CD4-positive, alpha-beta T cell treated with Interleukin-6 at 100 ng/mL for 8 hours (primary cell): ENCODE results near the gene KIF16B.
"Not testable (repeated sequence)": the region's sequence is repeated elsewhere in the genome, so short reads cannot be mapped to it uniquely, and the experiment has no call there.

Experiments
- DNase-seq: peaks from one replicate; pipeline ENCODE4 v3.0.0-alpha.2; 2020; ENCODE audit warnings: mixed read lengths, low spot score

Gene KIF16B

DNA sequence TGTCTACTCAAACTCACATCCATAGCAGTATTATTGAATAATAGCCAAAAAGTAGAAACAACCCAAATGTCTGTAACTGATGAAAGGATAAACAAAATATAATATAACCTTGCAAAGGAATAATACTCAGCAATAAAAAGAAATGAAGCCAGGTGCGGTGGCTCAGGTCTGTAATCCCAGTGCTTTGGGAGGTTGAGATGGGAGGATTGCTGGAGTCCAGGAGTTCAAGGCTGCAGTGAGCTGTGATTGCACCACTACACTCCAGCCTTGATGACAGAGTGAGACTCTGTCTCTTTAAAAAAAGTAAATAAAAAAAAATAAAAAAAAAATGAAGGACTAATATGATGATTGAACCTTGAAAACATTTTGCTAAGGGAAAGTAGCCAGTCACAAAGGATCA, 22.1 kb upstream of the KIF16B start:
- DNase-seq = no peak

DNA sequence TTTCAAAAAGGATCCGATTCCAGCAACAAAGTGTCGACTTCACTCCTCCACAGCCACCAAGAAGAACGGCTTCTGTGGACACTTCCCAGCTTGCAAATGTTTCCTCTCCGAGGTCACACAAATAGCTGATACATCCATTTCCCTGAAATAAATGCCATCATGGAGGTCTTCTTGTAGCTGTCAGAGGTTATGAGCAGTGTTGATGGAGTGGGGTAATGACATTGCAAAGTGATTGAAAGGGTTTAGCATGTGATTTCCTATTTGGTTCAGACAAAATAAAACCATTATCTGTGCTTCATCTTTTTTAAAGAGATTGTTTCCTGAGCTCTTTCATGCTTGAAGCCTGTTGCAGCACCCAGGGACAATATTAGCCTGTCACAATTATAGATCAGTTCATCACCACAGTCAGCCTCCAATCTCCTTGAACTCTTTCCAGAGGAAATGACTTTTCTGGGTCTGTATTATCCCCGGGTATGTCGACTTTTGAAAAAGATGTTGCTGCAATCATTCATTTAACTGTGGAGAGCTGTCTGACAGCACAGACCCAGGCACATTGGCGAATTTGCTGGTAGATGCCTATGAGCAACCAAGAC, 16.9 kb upstream of the KIF16B start:
- DNase-seq = no peak

DNA sequence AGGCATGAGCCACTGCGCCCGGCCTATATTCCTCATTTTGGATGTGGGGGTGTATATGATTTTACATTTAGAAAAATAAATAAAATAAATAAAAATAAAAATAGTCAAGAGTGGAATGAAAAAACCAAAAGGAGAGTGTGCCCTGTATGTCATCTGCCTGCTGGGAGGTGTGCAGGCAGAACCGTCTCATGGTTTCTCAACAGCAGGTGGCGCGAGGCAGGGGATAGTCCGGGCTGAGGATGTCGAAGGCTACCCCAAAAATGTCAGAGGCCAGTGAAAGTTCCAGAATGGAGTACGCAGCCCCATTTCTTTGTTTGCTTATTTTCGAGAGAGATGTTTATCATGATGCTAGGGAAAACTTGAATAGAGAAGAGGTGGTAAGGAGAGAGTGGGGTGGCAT, 16.4 kb upstream of the KIF16B start:
- DNase-seq = no peak

DNA sequence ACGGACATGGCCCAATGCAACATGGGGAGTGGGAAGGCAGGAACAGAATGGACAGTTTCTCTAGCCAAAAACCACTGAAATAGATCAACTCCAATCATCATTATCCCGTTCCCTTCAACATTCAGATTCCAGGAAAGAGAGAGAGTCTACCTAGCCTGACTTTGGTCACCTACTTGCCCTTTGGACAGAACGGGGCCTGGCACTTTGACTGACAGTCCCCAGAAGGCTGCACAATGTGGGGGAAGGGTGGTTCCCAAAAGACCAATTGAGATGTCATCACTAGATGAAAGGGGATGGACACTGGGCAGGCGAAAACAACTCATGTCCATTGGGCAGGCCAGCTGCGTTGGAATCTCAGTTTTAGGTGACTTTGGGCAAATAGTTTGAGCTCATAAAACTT, 15.0 kb upstream of the KIF16B start:
- DNase-seq = no peak

DNA sequence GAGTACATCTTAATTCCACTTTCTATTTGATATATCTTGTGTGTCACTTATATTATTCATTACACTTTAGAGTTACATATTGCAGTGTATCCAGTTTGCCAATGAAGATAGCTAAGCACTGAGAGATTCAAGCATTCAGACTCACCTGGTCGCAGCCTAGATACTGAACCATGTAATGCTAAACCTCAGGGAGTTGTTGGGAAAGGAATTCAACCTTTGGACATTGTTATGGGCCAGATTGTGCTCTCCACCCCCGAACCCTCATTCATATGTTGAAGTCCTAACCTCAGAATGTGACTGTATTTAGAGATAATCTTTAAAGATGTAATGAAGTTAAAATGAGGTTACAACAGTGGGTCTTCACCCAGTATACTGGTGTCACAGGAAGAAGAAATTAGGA, 13.8 kb upstream of the KIF16B start:
- DNase-seq = no peak

DNA sequence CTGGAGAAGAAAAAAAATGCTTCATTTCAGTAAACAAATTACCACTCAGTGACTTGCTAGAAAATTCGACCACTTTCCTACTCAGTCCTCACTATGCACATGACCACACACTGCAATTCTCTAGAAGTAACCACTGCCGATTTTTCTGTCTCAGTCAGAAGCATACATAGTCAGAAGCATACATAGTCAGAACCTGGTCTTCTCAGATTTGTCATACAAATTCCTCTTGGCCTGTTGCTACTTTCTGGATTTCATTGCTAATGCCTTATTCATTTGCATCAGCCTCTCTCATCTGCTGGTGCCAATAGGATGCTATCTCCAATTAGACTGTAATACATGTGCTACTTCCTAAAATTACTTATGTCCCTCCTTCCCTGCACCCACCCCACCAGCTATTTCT, 10.2 kb upstream of the KIF16B start:
- no peak for DNase-seq

DNA sequence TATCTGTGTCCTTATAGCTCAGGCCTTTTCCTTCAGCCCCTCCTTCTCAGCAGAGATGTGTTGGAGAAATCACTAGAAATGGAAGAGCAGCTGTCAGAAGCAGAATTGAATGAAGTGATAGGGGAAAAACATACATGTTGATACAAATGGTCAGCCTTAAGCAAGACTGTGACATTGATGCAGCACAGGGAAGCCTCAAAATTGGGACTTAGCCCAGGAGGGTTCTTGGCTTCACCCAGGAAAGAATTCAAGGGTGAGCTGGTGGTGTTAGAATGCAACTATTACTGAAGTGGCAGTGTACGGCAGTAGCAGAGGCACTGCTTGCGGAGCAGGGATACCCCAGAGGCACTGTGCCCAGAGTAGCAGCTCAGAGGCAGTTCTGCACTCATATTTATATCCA, 8.0 kb upstream of the KIF16B start:
- no peak for DNase-seq

DNA sequence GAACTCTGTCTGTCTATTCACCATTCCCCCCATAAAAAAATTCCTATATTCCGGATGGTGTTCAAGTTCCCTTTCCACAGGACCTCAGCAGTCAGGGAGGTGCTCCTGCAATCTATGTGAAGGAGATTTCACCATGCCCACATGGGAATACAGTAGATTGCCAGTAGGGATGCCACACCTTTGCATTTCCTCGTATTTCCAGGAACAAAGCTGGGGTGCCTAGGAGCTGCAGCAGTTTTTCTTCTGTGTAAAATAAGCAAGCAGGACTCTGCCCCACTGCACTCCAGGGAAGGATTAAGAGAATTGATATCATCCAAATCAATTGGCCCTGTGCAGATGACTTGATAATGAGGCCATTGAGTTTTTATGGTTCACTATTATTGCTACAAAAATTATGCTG, 7.4 kb upstream of the KIF16B start:
- DNase-seq = no peak

DNA sequence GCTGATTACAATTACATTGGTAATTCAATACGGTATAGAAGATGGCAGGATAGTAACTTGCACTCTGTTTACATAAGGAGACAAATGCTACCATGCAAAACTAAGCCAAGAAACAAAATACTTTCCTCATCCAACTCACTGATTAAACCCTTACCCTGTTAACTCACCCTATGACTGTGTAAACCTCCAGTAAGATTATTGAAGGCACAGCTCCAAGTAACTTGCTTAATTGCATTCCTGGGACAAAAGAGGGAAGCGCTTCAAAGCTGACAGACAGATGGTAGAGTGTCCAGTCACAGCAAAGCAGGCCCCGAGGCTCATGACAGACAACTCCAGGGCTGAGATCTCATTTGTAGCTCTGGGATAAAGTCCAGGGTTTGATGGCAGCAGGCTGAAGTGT, 6.9 kb upstream of the KIF16B start:
- no peak for DNase-seq

DNA sequence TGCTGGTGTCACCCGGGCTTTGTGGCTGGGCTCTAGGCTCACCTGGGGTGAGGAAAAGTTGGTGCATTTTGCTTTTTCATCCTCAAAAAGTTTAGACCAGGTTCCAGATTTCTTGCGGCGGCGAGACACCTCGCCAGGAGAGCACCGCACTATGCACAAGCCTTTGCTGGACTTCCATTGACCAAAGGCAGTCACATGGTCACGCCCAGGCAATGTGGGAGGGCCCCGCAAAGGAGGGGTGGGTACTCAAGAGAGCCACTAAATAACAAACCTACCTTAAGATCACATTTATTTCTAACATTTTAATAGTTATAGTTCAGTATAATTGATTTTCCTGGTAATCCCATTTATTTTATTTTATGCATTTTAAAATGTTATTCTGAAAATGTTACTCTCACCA, 3.0 kb upstream of the KIF16B start:
- no peak for DNase-seq

DNA sequence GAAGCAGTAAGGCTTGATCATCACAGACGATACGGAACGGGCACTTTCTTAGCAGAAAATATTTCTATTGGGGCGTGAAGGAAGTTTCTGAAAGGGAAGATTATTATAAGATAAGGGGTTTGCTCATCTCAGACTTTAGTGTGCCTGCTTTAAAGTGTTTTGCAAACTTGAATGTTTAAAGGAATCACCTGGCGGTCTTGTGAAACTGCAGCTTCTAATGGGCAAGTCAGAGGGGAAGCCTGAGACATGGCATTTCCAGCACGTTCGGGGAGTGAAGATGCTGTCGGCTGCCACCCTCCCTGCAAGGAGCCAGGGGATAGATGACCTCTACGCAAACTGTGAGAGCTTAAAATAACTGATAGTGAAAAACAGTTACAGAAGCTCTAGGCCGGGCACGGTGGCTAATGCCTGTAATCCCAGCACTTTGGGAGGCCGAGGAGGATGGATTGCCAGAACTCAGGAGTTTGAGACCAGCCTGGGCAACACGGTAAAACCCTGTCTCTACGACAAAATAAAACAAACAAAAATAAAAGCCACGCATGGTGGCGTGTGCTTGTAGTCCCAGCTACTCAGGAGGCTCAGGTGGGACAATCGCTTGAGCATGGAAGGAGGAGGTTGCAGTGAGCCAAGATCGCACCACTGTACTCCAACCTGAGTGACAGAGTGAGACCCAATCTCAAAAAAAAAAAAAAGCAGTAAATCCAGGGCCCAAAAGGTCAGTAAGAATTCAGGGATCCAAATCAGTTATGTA, 2.3 kb upstream of the KIF16B start:
- no peak for DNase-seq

DNA sequence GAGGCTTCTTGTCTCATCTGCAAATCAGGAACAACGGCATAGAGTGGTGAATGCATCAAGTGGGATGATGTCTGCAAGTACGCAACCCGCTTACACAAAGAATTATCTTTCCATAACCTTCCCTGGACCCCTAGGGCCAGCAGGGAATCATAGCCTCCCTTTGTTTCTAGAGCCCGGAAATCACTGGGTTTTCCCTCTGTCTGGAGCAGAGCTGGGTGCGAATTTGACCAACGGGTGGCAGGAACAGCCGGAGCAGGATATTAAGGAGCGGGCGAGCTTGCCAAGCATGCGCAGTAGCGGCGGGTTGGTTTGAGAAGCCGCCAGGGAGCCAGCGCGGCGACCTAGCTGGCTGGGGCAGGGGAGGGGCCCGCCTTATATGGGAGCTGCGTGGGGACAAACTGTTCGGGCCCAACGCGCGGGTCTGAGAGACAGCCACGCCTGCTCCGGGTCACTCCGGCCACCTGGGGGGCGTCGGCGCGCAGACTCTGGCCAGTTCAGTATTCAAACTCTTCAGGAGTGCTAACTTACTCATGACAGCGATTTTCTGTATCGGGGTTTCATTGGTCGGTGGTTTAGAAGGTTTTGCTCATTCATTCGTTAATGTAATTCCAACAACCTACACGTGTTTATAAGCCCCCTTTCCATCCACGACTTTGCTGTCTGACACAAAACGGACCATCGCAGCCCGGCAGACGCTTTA, 1.6 kb upstream of the KIF16B start:
- peak; percentile 86 for DNase-seq

DNA sequence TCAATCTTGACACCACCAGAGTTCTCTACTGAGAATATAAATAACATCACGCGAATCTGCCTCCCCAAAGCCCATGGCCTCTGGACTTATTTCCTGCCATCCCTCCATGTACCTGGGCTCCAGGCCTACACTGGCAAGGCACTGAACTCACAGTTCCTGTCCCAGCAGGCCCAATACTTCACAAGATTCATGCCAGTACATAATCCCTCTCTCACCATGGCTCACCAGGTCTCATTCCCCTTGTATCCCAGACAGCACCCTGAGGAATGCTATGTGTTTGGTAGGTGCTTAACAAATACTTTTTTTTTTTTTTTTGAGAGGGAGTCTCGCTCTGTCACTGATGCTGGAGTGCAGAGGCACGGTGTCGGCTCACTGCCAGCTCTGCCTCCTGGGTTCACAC, 1.9 kb downstream of the KIF16B start:
- no peak for DNase-seq

DNA sequence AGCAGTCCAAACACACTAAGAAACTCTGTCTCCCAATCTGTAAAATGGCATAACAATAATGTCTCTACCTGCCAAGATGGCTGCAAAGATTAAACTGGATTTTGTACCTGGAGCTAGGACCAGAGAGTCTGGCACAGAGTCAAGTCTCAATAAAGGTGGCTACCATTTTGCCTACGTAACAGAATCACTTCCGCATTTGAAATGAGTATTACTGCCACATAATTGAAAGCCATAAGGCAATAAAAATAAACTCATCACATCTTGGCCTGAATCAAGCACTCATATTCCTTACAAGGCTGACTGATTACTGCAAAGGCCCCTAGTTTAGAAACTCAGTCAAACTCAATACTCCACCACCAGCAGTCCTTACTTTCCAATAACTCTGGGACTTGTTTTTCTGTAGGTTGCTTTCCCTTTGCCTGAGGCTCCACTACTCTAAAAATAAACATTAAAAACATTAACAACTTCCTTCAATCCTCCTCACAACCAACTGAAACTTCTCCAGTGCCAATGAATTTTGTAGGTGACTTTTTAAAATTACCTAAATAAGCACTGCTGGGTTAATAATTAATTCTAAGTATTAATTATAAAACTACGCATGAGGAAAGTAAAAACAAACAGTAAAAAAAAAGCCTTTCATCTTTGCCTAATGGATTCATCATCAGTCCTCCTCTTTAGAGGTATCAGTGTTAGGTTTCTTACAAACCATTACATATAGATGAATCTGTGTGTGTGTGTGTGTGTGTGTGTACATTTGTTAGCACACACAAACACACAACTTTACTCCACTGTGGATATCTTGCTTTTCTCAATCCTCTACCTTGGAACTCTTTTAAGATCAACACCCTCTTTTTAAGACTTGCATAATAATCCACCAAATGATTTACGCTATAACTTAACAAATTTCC, 3.7 kb downstream of the KIF16B start:
- DNase-seq = no peak

DNA sequence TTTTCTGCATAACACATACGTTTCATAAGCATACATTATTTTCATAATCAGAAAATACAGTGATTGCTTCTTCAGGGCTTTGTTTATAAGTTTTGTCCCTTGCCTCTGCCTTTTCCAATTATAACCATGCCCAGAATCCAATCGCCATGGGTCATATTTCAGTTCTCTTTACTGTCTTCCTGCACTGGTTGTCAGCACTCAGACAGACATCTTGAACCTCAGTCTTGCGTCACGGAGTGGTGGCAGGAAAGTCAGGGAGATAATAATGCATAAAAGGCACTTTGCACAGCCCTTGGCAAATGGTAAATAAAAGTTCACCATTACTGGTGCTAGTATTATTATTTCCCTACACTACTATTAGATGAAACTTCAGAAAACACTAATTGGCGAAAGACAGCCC, 7.2 kb downstream of the KIF16B start:
- no peak for DNase-seq

DNA sequence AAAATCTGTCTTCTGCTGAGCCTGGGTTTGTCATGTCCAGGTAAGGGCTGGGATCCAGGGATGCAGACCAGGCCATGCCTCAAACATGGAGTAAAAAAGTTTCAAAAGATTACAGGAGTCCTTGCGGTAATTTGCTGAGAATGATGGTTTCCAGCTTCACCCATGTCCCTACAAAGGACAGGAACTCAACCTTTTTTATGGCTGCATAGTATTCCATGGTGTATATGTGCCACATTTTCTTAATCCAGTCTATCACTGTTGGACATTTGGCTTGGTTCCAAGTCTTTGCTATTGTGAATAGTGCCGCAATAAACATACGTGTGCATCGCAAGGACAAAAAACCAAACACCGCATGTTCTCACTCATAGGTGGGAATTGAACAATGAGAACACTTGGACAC, 9.2 kb downstream of the KIF16B start:
- not testable (repeated sequence) for DNase-seq

DNA sequence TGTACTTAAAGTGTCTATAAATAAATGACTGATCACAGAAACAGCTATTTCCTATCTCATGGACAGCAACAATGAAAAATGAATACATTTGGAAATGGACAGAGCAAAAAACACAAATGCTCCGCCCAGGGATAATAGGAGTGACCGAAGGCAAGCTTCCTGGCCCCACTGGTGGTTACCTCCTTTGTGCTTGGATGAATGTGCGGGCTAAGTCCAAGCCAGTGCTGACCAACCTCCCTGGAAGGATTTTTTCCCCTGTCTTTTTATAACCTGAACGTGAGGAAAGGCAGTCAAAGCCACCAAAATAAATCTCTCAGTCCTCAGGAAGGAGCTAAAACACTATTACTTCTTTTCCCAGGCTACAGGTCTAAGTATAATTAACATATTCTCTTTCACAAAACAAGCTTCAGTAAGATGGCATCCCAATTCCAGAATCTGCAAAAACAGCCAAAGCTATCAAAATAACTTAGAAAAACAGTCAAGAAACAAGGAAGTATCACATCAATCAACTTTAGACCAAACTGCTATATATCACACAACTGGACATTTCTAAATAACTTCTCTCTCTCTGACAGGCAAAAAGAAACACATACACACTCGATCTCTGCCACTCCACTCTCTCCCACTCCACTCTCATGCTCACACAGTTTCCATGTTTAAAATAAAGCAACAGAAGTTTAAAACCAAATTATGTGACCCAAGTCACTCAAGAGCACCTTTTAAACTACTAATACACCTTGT, 10.0 kb downstream of the KIF16B start:
- no peak for DNase-seq

DNA sequence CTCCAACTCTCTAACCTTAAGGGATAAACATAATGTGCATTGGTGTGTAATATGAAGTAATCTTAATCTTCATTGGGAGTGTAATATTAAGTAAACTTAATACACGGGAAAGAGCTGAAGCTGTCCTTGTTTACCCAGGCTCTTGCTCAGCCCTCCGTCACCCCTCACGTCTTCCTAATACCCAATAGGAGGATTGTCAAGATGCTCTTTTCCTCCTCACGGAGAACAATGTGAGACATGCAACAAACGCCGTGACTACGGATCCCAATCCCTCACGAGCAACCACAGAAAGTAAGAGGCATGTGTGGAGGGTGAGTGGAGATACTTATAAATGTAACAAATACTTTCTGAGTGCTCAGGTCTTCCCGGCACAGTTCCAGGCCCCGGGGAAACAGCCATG, 11.0 kb downstream of the KIF16B start:
- no peak for DNase-seq

DNA sequence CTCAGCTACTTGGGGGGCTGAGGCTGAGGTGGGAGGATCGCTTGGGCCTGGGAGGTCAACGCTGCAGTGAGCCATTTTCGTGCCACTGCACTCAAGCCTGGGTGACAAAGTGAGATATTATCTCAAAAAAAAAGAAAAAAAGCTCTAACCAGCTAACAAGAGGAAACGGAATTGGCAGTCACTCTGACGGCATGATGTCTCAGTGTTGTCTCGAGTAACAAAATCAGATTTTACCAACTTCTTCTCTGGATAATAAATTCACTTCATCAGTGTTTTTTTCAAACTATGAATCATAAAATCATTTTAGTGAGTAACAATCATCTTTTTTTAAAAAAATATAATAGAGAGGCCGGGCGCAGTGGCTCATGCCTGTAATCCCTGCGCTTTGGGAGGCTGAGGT, 12.6 kb downstream of the KIF16B start:
- no peak for DNase-seq

DNA sequence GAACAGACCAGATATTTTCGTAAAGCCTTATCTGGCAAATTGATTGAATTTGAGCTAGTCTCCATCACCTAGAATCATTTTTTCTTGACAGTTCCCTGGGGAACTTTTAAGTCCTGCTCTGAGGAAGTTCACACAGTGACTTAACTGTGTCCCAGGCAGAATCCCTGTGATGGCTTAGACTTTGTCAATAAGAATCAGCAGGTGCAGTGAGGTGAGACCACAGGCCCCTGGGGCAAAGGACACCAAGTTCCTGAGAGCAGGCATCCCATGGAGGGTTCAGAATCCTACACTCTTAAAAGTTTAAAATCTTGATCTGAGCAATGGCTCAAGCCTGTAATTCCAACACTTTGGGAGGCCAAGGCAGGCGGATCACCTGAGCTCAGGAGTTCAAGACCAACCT, 13.0 kb downstream of the KIF16B start:
- no peak for DNase-seq

DNA sequence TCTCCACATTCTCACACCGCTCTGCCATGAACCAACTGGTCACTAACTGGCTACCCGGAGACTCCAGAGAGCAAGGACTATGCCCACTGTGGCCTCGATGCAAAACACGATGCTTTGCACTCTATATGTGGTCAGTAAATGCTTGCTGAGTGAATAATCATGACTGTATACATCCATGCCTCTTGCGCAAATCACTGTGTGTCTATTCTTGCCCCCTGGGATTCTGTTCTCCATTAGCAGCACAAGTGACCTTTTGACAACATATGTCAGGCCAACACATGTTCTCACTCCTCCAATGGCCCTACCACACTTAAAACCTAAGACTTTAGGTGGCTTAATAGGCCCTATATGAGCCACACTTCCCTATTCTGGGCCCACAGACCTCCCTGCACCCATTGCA, 16.9 kb downstream of the KIF16B start:
- DNase-seq = no peak

DNA sequence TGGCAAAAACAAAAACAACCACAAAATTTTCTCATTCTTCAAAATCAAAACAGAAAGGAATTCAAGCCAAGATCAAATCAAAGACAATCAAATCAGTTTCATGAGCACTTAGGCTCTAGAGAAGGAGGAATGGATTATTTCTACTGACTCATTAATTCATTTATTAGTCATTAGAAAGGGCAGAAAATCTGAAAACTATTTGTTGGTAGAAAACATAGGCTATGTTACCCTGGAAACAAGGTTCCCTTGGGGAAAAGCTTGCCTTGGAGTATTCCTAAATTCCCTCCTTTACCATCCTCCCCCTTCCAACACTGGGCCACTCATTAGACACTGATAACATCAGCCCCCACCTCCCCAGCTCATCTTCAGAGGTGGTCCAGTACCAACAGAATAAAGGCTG, 17.5 kb downstream of the KIF16B start:
- DNase-seq = no peak
